GM23338 (cell line): Measurements from ENCODE around the gene COPZ2. TPM values are rescaled to one million over a fixed set of nuclear protein-coding genes. Genes with fewer than 3 reads are reported as not detected.

Experiments used
- ATAC-seq: fragments of 200-7000 bp; cut with Tn5 transposase; 3 replicates; pipeline ENCODE4 v1.9.1; 2020
- DNase-seq: peaks from one replicate; pipeline ENCODE4 v3.0.0-alpha.2; 2015; ENCODE audit warnings: low spot score
- H2AFZ ChIP-seq: fragments of 200-600 bp; sonication (generic); 2 replicates; pipeline ENCODE4 v1.8.0; 2016; ENCODE audit warnings: antibody characterized with exemption, mild to moderate bottlenecking, moderate library complexity
- H3F3A ChIP-seq: fragments of 200-600 bp; sonication (generic); replicated peaks from 2 replicates; pipeline ENCODE4 v1.8.0; 2017; ENCODE audit warnings: antibody characterized with exemption, mixed run types, low read depth
- H3K27ac ChIP-seq: fragments of 200-600 bp; sonication (generic); 2 replicates; pipeline ENCODE4 v1.6.1; 2016; ENCODE audit warnings: low read depth
- H3K27me3 ChIP-seq: fragments of 200-600 bp; sonication (generic); 2 replicates; pipeline ENCODE4 v1.8.0; 2016; ENCODE audit warnings: mild to moderate bottlenecking, mixed run types, moderate library complexity; ENCODE audit not compliant: insufficient read depth
- H3K36me3 ChIP-seq: fragments of 200-600 bp; sonication (generic); 2 replicates; pipeline ENCODE4 v1.8.0; 2016; ENCODE audit warnings: mild to moderate bottlenecking; ENCODE audit not compliant: insufficient read depth
- H3K4me1 ChIP-seq: fragments of 200-600 bp; sonication (generic); 2 replicates; pipeline ENCODE4 v1.8.0; 2016; ENCODE audit warnings: mild to moderate bottlenecking, moderate library complexity; ENCODE audit not compliant: insufficient read depth
- H3K4me2 ChIP-seq: fragments of 200-600 bp; sonication (generic); 2 replicates; pipeline ENCODE4 v1.7.1; 2017; ENCODE audit warnings: mixed run types
- H3K4me3 ChIP-seq: fragments of 200-600 bp; sonication (generic); 2 replicates; pipeline ENCODE4 v1.6.1; 2016; ENCODE audit warnings: mixed run types
- H3K79me2 ChIP-seq: fragments of 200-600 bp; sonication (generic); replicated peaks from 2 replicates; pipeline ENCODE4 v1.8.0; 2017; ENCODE audit warnings: mild to moderate bottlenecking; ENCODE audit not compliant: insufficient read depth
- H3K9me2 ChIP-seq: fragments of 200-600 bp; sonication (generic); 2 replicates; pipeline ENCODE4 v1.8.0; 2017; ENCODE audit not compliant: insufficient read depth
- H4K20me1 ChIP-seq: fragments of 200-600 bp; sonication (generic); replicated peaks from 2 replicates; pipeline ENCODE4 v1.8.0; 2017; ENCODE audit warnings: mild to moderate bottlenecking; ENCODE audit not compliant: insufficient read depth
- H3K27ac Mint-ChIP-seq: 2 replicates; pipeline ENCODE4 v1.8.0; 2020; ENCODE audit warnings: inconsistent platforms, mild to moderate bottlenecking, moderate library complexity, mixed read lengths
- H3K27me3 Mint-ChIP-seq: 3 replicates; pipeline ENCODE4 v1.8.0; 2022; ENCODE audit warnings: low read depth, mild to moderate bottlenecking, moderate library complexity, mixed read lengths, inconsistent platforms; ENCODE audit not compliant: insufficient read depth, poor library complexity
- H3K36me3 Mint-ChIP-seq: 3 replicates; pipeline ENCODE4 v1.8.0; 2021; ENCODE audit warnings: low read depth, mild to moderate bottlenecking, inconsistent platforms, moderate library complexity, mixed read lengths
- H3K4me1 Mint-ChIP-seq: 3 replicates; pipeline ENCODE4 v1.8.0; 2020; ENCODE audit warnings: mild to moderate bottlenecking, inconsistent platforms, mixed read lengths
- H3K4me3 Mint-ChIP-seq: 3 replicates; pipeline ENCODE4 v1.8.0; 2021; ENCODE audit warnings: moderate library complexity, mild to moderate bottlenecking, inconsistent platforms, mixed read lengths
- H3K9me3 Mint-ChIP-seq: 3 replicates; pipeline ENCODE4 v1.8.0; 2020; ENCODE audit warnings: moderate library complexity, mild to moderate bottlenecking, inconsistent platforms, mixed read lengths
- CREB1 ChIP-seq: fragments of 250-450 bp; sonication (Bioruptor Pico); IDR thresholded peaks from 2 replicates; pipeline ENCODE4 v1.5.0; 2020; ENCODE audit warnings: low read depth, mild to moderate bottlenecking, moderate library complexity
- EZH2 ChIP-seq: fragments of 200-600 bp; sonication (generic); IDR thresholded peaks from one replicate; pipeline ENCODE4 v1.8.0; 2017; ENCODE audit warnings: antibody characterized with exemption, mild to moderate bottlenecking, low read depth; ENCODE audit not compliant: unreplicated experiment
- EZH2phosphoT487 ChIP-seq: fragments of 200-600 bp; sonication (generic); IDR thresholded peaks from one replicate; pipeline ENCODE4 v1.8.1; 2018; ENCODE audit warnings: antibody characterized with exemption; ENCODE audit not compliant: unreplicated experiment
- JUNB ChIP-seq: IDR thresholded peaks from one replicate; pipeline ENCODE4 v1.6.1; 2016; ENCODE audit warnings: antibody characterized with exemption; ENCODE audit not compliant: unreplicated experiment
- NANOG ChIP-seq: IDR thresholded peaks from 2 replicates; pipeline ENCODE4 v1.6.1; 2016; ENCODE audit warnings: antibody characterized with exemption, borderline replicate concordance
- POLR2AphosphoS5 ChIP-seq: IDR thresholded peaks from 2 replicates; pipeline ENCODE4 v1.6.1; 2016; ENCODE audit warnings: antibody characterized with exemption, low read depth
- STAT1 ChIP-seq: IDR thresholded peaks from one replicate; pipeline ENCODE4 v1.6.1; 2016; ENCODE audit warnings: antibody characterized with exemption; ENCODE audit not compliant: unreplicated experiment
- ZNF114 ChIP-seq: fragments of 250-450 bp; sonication (Bioruptor Pico); IDR thresholded peaks from 2 replicates; pipeline ENCODE4 v1.5.0; 2020; ENCODE audit warnings: mild to moderate bottlenecking, moderate library complexity
- ZNF331 ChIP-seq: fragments of 250-450 bp; sonication (Bioruptor Pico); IDR thresholded peaks from 2 replicates; pipeline ENCODE4 v1.5.0; 2020; ENCODE audit warnings: low read depth, mild to moderate bottlenecking, moderate library complexity
- polyA plus RNA-seq: library from polyadenylated mRNA; unstranded; fragments of >200 nt; fragmentation: Nextera tagmentation; extraction: Ambion mirVana; gene quantifications from 2 replicates; pipeline ENCODE4 v1.2.1, GENCODE V29; 2016
- total RNA-seq: library from RNA; depleted of rRNA; stranded (reverse); fragments of >200 nt; shearing (Covaris generic); gene quantifications from 2 replicates; pipeline ENCODE4 v1.2.3, GENCODE V29; 2014
- TF ChIP-seq, protein P1 (sequence below): IDR thresholded peaks from one replicate; pipeline ENCODE4 v1.6.1; 2018; ENCODE audit warnings: antibody characterized with exemption; ENCODE audit not compliant: unreplicated experiment
- TF ChIP-seq, protein P2 (sequence below): fragments of 250-450 bp; sonication (Bioruptor Pico); IDR thresholded peaks from 2 replicates; pipeline ENCODE4 v1.5.0; 2020; ENCODE audit warnings: mild to moderate bottlenecking, moderate library complexity
- TF ChIP-seq, protein P3 (sequence below): IDR thresholded peaks from 2 replicates; pipeline ENCODE4 v1.6.1; 2016; ENCODE audit warnings: antibody characterized with exemption
- TF ChIP-seq, protein P4 (sequence below), 2 experiments: fragments of 200-600 bp in 1 of 2; sonication (generic) in 1 of 2; conservative IDR thresholded peaks; 2 replicates each; pipeline versions ENCODE4 v1.5.1 to v1.6.1; 2016 to 2017; ENCODE audit warnings: antibody characterized with exemption in 2 of 2, low read depth in 2 of 2, mild to moderate bottlenecking in 2 of 2, moderate library complexity in 1 of 2

COPZ2 gene
- total and polyA plus RNA-seq, 2 experiments from 2014 or later, result not detected

DNA sequence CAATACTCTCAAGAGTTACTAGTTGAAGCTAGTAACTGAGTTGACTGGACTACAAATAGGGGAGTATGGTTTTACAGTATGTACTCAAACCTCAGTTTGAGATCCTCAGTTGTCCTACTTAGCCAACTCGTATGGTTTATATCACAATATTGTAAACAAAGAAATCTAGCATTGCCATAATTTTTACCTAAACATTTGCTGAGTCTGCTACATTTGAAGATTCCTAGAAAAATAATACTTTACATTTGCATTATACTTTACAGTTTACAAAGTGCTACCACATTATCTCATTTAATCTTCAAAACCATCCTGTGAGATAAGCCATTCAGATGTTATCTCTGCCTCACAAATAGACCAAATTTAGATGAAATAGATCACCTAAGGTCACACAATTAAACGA is 47.3 kb upstream of the COPZ2 start:
- H3K36me3 ChIP-seq, result no peaks in the 10 kb centered on the region
- Mint-ChIP-seq H3K36me3 (peaks cover 7% of the 10 kb centered on the region; the same call in 2 of the 3 replicates), H3K27me3 (peaks cover 2% of the 10 kb centered on the region), H3K4me3 (no peak overlapping the region), H3K27ac (no peak overlapping the region), H3K4me1 (no peaks in the 10 kb centered on the region; the same call in 2 of the 3 replicates), H3K9me3 (no peaks in the 10 kb centered on the region)
- TF ChIP-seq JUNB (no peak), NANOG (no peak), STAT1 (no peak), EZH2phosphoT487 (no peak), CREB1 (no peak), ZNF114 (CRISPR knock-in tag) (no peak), POLR2AphosphoS5 (no peak), EZH2 (no peak), ZNF331 (no peak)
- TF ChIP-seq, protein P1, sequence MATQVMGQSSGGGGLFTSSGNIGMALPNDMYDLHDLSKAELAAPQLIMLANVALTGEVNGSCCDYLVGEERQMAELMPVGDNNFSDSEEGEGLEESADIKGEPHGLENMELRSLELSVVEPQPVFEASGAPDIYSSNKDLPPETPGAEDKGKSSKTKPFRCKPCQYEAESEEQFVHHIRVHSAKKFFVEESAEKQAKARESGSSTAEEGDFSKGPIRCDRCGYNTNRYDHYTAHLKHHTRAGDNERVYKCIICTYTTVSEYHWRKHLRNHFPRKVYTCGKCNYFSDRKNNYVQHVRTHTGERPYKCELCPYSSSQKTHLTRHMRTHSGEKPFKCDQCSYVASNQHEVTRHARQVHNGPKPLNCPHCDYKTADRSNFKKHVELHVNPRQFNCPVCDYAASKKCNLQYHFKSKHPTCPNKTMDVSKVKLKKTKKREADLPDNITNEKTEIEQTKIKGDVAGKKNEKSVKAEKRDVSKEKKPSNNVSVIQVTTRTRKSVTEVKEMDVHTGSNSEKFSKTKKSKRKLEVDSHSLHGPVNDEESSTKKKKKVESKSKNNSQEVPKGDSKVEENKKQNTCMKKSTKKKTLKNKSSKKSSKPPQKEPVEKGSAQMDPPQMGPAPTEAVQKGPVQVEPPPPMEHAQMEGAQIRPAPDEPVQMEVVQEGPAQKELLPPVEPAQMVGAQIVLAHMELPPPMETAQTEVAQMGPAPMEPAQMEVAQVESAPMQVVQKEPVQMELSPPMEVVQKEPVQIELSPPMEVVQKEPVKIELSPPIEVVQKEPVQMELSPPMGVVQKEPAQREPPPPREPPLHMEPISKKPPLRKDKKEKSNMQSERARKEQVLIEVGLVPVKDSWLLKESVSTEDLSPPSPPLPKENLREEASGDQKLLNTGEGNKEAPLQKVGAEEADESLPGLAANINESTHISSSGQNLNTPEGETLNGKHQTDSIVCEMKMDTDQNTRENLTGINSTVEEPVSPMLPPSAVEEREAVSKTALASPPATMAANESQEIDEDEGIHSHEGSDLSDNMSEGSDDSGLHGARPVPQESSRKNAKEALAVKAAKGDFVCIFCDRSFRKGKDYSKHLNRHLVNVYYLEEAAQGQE, result no peak
- TF ChIP-seq, protein P2, sequence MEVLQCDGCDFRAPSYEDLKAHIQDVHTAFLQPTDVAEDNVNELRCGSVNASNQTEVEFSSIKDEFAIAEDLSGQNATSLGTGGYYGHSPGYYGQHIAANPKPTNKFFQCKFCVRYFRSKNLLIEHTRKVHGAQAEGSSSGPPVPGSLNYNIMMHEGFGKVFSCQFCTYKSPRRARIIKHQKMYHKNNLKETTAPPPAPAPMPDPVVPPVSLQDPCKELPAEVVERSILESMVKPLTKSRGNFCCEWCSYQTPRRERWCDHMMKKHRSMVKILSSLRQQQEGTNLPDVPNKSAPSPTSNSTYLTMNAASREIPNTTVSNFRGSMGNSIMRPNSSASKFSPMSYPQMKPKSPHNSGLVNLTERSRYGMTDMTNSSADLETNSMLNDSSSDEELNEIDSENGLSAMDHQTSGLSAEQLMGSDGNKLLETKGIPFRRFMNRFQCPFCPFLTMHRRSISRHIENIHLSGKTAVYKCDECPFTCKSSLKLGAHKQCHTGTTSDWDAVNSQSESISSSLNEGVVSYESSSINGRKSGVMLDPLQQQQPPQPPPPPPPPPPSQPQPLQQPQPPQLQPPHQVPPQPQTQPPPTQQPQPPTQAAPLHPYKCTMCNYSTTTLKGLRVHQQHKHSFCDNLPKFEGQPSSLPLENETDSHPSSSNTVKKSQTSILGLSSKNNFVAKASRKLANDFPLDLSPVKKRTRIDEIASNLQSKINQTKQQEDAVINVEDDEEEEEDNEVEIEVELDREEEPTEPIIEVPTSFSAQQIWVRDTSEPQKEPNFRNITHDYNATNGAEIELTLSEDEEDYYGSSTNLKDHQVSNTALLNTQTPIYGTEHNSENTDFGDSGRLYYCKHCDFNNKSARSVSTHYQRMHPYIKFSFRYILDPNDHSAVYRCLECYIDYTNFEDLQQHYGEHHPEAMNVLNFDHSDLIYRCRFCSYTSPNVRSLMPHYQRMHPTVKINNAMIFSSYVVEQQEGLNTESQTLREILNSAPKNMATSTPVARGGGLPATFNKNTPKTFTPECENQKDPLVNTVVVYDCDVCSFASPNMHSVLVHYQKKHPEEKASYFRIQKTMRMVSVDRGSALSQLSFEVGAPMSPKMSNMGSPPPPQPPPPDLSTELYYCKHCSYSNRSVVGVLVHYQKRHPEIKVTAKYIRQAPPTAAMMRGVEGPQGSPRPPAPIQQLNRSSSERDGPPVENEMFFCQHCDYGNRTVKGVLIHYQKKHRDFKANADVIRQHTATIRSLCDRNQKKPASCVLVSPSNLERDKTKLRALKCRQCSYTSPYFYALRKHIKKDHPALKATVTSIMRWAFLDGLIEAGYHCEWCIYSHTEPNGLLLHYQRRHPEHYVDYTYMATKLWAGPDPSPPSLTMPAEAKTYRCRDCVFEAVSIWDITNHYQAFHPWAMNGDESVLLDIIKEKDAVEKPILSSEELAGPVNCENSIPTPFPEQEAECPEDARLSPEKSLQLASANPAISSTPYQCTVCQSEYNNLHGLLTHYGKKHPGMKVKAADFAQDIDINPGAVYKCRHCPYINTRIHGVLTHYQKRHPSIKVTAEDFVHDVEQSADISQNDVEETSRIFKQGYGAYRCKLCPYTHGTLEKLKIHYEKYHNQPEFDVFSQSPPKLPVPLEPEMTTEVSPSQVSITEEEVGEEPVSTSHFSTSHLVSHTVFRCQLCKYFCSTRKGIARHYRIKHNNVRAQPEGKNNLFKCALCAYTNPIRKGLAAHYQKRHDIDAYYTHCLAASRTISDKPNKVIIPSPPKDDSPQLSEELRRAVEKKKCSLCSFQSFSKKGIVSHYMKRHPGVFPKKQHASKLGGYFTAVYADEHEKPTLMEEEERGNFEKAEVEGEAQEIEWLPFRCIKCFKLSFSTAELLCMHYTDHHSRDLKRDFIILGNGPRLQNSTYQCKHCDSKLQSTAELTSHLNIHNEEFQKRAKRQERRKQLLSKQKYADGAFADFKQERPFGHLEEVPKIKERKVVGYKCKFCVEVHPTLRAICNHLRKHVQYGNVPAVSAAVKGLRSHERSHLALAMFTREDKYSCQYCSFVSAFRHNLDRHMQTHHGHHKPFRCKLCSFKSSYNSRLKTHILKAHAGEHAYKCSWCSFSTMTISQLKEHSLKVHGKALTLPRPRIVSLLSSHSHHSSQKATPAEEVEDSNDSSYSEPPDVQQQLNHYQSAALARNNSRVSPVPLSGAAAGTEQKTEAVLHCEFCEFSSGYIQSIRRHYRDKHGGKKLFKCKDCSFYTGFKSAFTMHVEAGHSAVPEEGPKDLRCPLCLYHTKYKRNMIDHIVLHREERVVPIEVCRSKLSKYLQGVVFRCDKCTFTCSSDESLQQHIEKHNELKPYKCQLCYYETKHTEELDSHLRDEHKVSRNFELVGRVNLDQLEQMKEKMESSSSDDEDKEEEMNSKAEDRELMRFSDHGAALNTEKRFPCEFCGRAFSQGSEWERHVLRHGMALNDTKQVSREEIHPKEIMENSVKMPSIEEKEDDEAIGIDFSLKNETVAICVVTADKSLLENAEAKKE, result no peak
- TF ChIP-seq, protein P3, sequence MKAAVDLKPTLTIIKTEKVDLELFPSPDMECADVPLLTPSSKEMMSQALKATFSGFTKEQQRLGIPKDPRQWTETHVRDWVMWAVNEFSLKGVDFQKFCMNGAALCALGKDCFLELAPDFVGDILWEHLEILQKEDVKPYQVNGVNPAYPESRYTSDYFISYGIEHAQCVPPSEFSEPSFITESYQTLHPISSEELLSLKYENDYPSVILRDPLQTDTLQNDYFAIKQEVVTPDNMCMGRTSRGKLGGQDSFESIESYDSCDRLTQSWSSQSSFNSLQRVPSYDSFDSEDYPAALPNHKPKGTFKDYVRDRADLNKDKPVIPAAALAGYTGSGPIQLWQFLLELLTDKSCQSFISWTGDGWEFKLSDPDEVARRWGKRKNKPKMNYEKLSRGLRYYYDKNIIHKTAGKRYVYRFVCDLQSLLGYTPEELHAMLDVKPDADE, result no peak
- TF ChIP-seq, protein P4, sequence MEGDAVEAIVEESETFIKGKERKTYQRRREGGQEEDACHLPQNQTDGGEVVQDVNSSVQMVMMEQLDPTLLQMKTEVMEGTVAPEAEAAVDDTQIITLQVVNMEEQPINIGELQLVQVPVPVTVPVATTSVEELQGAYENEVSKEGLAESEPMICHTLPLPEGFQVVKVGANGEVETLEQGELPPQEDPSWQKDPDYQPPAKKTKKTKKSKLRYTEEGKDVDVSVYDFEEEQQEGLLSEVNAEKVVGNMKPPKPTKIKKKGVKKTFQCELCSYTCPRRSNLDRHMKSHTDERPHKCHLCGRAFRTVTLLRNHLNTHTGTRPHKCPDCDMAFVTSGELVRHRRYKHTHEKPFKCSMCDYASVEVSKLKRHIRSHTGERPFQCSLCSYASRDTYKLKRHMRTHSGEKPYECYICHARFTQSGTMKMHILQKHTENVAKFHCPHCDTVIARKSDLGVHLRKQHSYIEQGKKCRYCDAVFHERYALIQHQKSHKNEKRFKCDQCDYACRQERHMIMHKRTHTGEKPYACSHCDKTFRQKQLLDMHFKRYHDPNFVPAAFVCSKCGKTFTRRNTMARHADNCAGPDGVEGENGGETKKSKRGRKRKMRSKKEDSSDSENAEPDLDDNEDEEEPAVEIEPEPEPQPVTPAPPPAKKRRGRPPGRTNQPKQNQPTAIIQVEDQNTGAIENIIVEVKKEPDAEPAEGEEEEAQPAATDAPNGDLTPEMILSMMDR (conservative IDR thresholded peaks at IDR 0.05; ENCODE audit: low read depth in 2 of 2), result no peak
- H3K27ac ChIP-seq, result no peak overlapping the region
- H3K79me2 ChIP-seq, result peaks cover 94% of the 10 kb centered on the region
- H3K4me2 ChIP-seq, result no peak overlapping the region
- H4K20me1 ChIP-seq, result peaks cover 53% of the 10 kb centered on the region
- H3K4me3 ChIP-seq, result no peak overlapping the region
- no peaks in the 10 kb centered on the region for H3K27me3 ChIP-seq
- ATAC-seq, result no peak
- no peaks in the 10 kb centered on the region for H3K9me2 ChIP-seq
- no peaks in the 10 kb centered on the region; the same call in none of the 2 replicates for H3F3A ChIP-seq
- no peak overlapping the region for H2AFZ ChIP-seq
- DNase-seq, result no peak
- no peaks in the 10 kb centered on the region for H3K4me1 ChIP-seq
